SK-N-SH (cell line): ENCODE data around the gene PLAU. TPM values are rescaled to one million over a fixed set of nuclear protein-coding genes. Genes with fewer than 3 reads are reported as not detected.
"Not testable (repeated sequence)": the region's sequence is repeated elsewhere in the genome, so short reads cannot be mapped to it uniquely, and the experiment has no call there.

Experiments used
- CTCF ChIA-PET: fragments of 300-600, 350-600 bp; formaldehyde crosslinking; extraction: SDS; loops from one replicate; lab custom pipeline; 2021; lab: Yijun Ruan, JAX
- POLR2A ChIA-PET: fragments of 350-600 bp; sonication (Branson Sonifier 250); formaldehyde crosslinking; extraction: SDS; loops from one replicate; lab custom pipeline; 2020; ENCODE audit warnings: antibody characterized with exemption, inconsistent platforms; lab: Yijun Ruan, JAX
- DNase-seq: peaks from one replicate; pipeline ENCODE4 v3.0.0; 2012
- H2AFZ ChIP-seq: fragments of 200-600 bp; sonication (generic); 2 replicates; pipeline ENCODE4 v1.8.1; 2016; ENCODE audit warnings: antibody characterized with exemption, mild to moderate bottlenecking, low read depth
- H3F3A ChIP-seq: fragments of 200-600 bp; sonication (generic); replicated peaks from 2 replicates; pipeline ENCODE3; 2016; ENCODE audit warnings: antibody characterized with exemption, mild to moderate bottlenecking; ENCODE audit not compliant: insufficient read depth
- H3K27ac ChIP-seq, 2 experiments: fragments of 200-500 bp in 1 of 2; fragments of 200-600 bp in 1 of 2; sonication (Bioruptor generic) in 1 of 2; sonication (generic), shearing (Covaris generic) in 1 of 2; 2 replicates each; pipeline versions ENCODE4 v1.5.1 to v1.6.1; 2014 to 2016; ENCODE audit warnings: low read depth in 2 of 2, inconsistent platforms in 1 of 2, low read length in 1 of 2, mild to moderate bottlenecking in 1 of 2, mixed read lengths in 1 of 2
- H3K27me3 ChIP-seq: fragments of 200-600 bp; sonication (generic), shearing (Covaris generic); 2 replicates; pipeline ENCODE4 v1.6.1; 2016; ENCODE audit warnings: mixed run types; ENCODE audit not compliant: insufficient read depth
- H3K36me3 ChIP-seq, 2 experiments: fragments of 200-500 bp in 1 of 2; fragments of 200-600 bp in 1 of 2; sonication (Bioruptor generic) in 1 of 2; sonication (generic) in 1 of 2; replicated peaks in 1 of 2; 2 replicates each; pipeline versions ENCODE3 to v1.5.1; 2014 to 2016; ENCODE audit warnings: low read length in 1 of 2, mild to moderate bottlenecking in 1 of 2; ENCODE audit not compliant: insufficient read depth in 2 of 2, control insufficient read depth in 1 of 2
- H3K4me1 ChIP-seq, 2 experiments: fragments of 200-500 bp in 1 of 2; fragments of 200-600 bp in 1 of 2; sonication (Bioruptor generic) in 1 of 2; sonication (generic), shearing (Covaris generic) in 1 of 2; 2 replicates each; pipeline versions ENCODE4 v1.5.1 to v1.6.1; 2014 to 2016; ENCODE audit warnings: low read depth in 1 of 2, low read length in 1 of 2, mixed run types in 1 of 2; ENCODE audit not compliant: insufficient read depth in 2 of 2, control insufficient read depth in 1 of 2
- H3K4me2 ChIP-seq: fragments of 200-600 bp; sonication (generic), shearing (Covaris generic); 2 replicates; pipeline ENCODE4 v1.6.1; 2017; ENCODE audit warnings: mixed run types
- H3K4me3 ChIP-seq, 2 experiments: fragments of 200-500 bp in 1 of 2; fragments of 200-600 bp in 1 of 2; sonication (Bioruptor generic) in 1 of 2; sonication (generic), shearing (Covaris generic) in 1 of 2; 2 replicates each; pipeline versions ENCODE4 v1.5.1 to v1.8.1; 2014 to 2016; ENCODE audit warnings: low read depth in 2 of 2, inconsistent platforms in 1 of 2, low read length in 1 of 2, mild to moderate bottlenecking in 1 of 2, mixed read lengths in 1 of 2, moderate library complexity in 1 of 2
- H3K79me2 ChIP-seq: fragments of 200-600 bp; sonication (generic); 2 replicates; pipeline ENCODE4 v1.8.1; 2017; ENCODE audit warnings: mild to moderate bottlenecking; ENCODE audit not compliant: insufficient read depth
- H3K9ac ChIP-seq: fragments of 200-600 bp; sonication (generic); 2 replicates; pipeline ENCODE4 v1.6.1; 2017; ENCODE audit warnings: mixed run types
- H3K9me2 ChIP-seq: fragments of 200-600 bp; sonication (generic); 2 replicates; pipeline ENCODE4 v1.6.1; 2017; ENCODE audit warnings: mixed run types
- H3K9me3 ChIP-seq: fragments of 200-600 bp; sonication (generic); 2 replicates; pipeline ENCODE4 v1.6.1; 2017; ENCODE audit warnings: mixed run types, mild to moderate bottlenecking, moderate library complexity
- H4K20me1 ChIP-seq: fragments of 200-600 bp; sonication (generic); 2 replicates; pipeline ENCODE4 v1.6.1; 2017; ENCODE audit warnings: mild to moderate bottlenecking, mixed run types; ENCODE audit not compliant: insufficient read depth
- CHD2 ChIP-seq: fragments of 150-350 bp; IDR thresholded peaks from 2 replicates; pipeline ENCODE4 v1.6.1; 2018; ENCODE audit warnings: low read length; ENCODE audit not compliant: partially characterized antibody
- EZH2phosphoT487 ChIP-seq: fragments of 200-600 bp; sonication (generic); IDR thresholded peaks from 2 replicates; pipeline ENCODE4 v1.6.1; 2017; ENCODE audit warnings: low read depth, mixed run types, mild to moderate bottlenecking, antibody characterized with exemption, moderate library complexity, borderline replicate concordance
- JUND ChIP-seq: IDR thresholded peaks from 2 replicates; pipeline ENCODE4 v1.4.0; 2012
- MXI1 ChIP-seq: IDR thresholded peaks from 2 replicates; pipeline ENCODE4 v1.6.1; 2012; ENCODE audit warnings: mild to moderate bottlenecking, low read depth, low read length, improper control_type of control experiment
- NFIC ChIP-seq: IDR thresholded peaks from 2 replicates; pipeline ENCODE4 v1.4.0; 2012; ENCODE audit warnings: borderline replicate concordance
- RAD21 ChIP-seq: IDR thresholded peaks from 2 replicates; pipeline ENCODE4 v1.6.1; 2012; ENCODE audit warnings: mild to moderate bottlenecking, low read length
- RFX5 ChIP-seq: IDR thresholded peaks from 2 replicates; pipeline ENCODE4 v1.6.1; 2012; ENCODE audit warnings: mild to moderate bottlenecking, improper control_type of control experiment, low read length
- SIN3A ChIP-seq: IDR thresholded peaks from 2 replicates; pipeline ENCODE4 v1.6.1; 2012; ENCODE audit warnings: low read depth, mild to moderate bottlenecking, low read length, moderate library complexity, borderline replicate concordance
- TAF1 ChIP-seq: IDR thresholded peaks from 2 replicates; pipeline ENCODE4 v1.6.1; 2012; ENCODE audit warnings: low read depth, mild to moderate bottlenecking, low read length, moderate library complexity, borderline replicate concordance
- TCF12 ChIP-seq: IDR thresholded peaks from 2 replicates; pipeline ENCODE4 v1.4.0; 2012
- WGBS: methylation state at CpG from one replicate; pipeline ENCODE4 v1.1.6; 2017; ENCODE audit warnings: low lambda C conversion rate; 5-methylcytosine and 5-hydroxymethylcytosine counted together
- polyA plus RNA-seq, 3 experiments: library from polyadenylated mRNA; depleted of rRNA; stranded (reverse); fragments of >200 nt; gene quantifications; 2 replicates each; pipeline ENCODE4 v1.2.3, GENCODE V29; 2012
- TF ChIP-seq, protein P1 (sequence below): IDR thresholded peaks from 2 replicates; pipeline ENCODE4 v1.4.0; 2012; ENCODE audit warnings: low read depth, borderline replicate concordance
- TF ChIP-seq, protein P2 (sequence below): IDR thresholded peaks from 2 replicates; pipeline ENCODE4 v1.4.0; 2012; ENCODE audit warnings: low read depth
- TF ChIP-seq, protein P3 (sequence below): IDR thresholded peaks from 2 replicates; pipeline ENCODE4 v1.4.0; 2012; ENCODE audit warnings: low read depth, borderline replicate concordance
- TF ChIP-seq, protein P4 (sequence below): fragments of 200-600 bp; sonication (generic); IDR thresholded peaks from 2 replicates; pipeline ENCODE4 v1.6.1; 2017; ENCODE audit warnings: antibody characterized with exemption, mild to moderate bottlenecking, moderate library complexity

The PLAU gene
- polyA plus RNA-seq, 1 of the 3 experiments (the other 2 are of a cell fraction), result 200 TPM

DNA sequence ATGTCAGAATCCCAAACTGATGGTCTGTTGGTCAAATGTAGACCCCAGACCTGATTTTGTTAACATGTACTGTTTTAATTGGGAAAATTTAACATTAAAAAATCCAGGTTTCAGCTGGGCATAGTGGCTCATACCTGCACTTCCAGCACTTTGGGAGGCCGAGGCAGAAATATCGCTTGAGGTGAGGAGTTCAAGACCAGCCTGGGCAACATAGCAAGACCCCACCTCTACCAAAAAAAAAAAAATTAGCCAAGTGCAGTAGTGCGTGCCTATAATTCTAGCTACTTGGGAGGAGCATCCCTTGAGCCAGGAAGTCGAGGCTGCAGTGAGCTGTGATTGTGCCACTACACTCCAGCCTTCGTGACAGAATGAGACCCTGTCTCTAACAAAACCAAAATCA lies 20.7 kb upstream of the PLAU start (continued):
- TF ChIP-seq, protein P1, sequence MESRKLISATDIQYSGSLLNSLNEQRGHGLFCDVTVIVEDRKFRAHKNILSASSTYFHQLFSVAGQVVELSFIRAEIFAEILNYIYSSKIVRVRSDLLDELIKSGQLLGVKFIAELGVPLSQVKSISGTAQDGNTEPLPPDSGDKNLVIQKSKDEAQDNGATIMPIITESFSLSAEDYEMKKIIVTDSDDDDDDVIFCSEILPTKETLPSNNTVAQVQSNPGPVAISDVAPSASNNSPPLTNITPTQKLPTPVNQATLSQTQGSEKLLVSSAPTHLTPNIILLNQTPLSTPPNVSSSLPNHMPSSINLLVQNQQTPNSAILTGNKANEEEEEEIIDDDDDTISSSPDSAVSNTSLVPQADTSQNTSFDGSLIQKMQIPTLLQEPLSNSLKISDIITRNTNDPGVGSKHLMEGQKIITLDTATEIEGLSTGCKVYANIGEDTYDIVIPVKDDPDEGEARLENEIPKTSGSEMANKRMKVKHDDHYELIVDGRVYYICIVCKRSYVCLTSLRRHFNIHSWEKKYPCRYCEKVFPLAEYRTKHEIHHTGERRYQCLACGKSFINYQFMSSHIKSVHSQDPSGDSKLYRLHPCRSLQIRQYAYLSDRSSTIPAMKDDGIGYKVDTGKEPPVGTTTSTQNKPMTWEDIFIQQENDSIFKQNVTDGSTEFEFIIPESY, result no peak
- TF ChIP-seq, protein P2, sequence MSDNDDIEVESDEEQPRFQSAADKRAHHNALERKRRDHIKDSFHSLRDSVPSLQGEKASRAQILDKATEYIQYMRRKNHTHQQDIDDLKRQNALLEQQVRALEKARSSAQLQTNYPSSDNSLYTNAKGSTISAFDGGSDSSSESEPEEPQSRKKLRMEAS, result no peak
- no peak for TF ChIP-seq CHD2
- no peak for TF ChIP-seq JUND

DNA sequence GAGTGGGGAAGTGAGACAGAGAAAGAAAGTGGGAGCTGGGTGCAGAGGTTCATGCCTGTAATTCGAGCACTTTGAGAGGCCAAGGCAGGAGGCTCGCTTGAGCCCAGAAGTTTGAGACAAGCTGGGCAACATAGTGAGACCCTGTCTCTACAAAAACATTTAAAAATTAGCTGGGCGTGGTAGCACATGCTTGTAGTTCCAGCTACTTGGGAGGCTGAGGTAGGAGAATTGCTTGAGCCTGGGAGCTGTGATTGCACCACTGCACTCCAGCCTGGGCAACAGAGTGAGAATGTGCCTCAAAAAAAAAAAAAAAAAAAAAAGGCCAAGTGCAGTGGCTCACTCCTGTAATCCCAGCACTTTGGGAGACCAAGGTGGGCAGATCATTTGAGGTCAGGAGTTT lies 20.1 kb upstream of the PLAU start:
- not testable (repeated sequence) for H2AFZ ChIP-seq, H3K4me2 ChIP-seq
- CTCF ChIA-PET, result interaction anchor here (0.8 to 37.3 kb wide), 7 partner anchors 11 to 213 kb away, joined by 3 to 753 read pairs (median 46); partner anchors contain the start of gene PLAU

GRCh38 chr10:73891540-73891939 lies 19.4 kb upstream of the PLAU start:
- peaks cover 38% of the 10 kb centered on the region for H3F3A ChIP-seq
- no peak overlapping the region for H3K27ac ChIP-seq
- H2AFZ ChIP-seq, result no peak overlapping the region
- no peaks in the 10 kb centered on the region for H3K9me2 ChIP-seq
- 87% methylated on average over 5 of the region's 5 CpGs for WGBS
- H3K4me3 ChIP-seq, result no peak overlapping the region
- peaks cover 19 to 26% of the 10 kb centered on the region in 2 experiments; a peak in 3 of 4 replicates for H3K4me1 ChIP-seq
- H3K79me2 ChIP-seq, result no peaks in the 10 kb centered on the region
- H3K27me3 ChIP-seq, result no peaks in the 10 kb centered on the region
- H4K20me1 ChIP-seq, result no peaks in the 10 kb centered on the region
- H3K36me3 ChIP-seq, result no peaks in the 10 kb centered on the region
- ChIA-PET POLR2A (no interaction called here), CTCF (interaction anchor here (0.8 to 37.3 kb wide), 6 partner anchors 11 to 212 kb away, joined by 3 to 753 read pairs (median 74); no protein-coding TSS in a partner anchor)
- no peak for DNase-seq
- no peaks in the 10 kb centered on the region for H3K9me3 ChIP-seq
- no peak overlapping the region for H3K9ac ChIP-seq
- TF ChIP-seq NFIC, result no peak
- H3K4me2 ChIP-seq, result no peak overlapping the region

More for the DNA sequence above, 20.1 kb upstream of the PLAU start:
- H4K20me1 ChIP-seq, H3K36me3 ChIP-seq, H3K27me3 ChIP-seq, H3K4me3 ChIP-seq, H3K9me2 ChIP-seq, DNase-seq, H3K79me2 ChIP-seq, H3K9me3 ChIP-seq, H3K9ac ChIP-seq, H3K27ac ChIP-seq, POLR2A ChIA-PET: not testable (repeated sequence)
- peaks cover 42% of the 10 kb centered on the region for H3F3A ChIP-seq
- 76% methylated on average over 3 of the region's 3 CpGs for WGBS
- peaks cover 22 to 31% of the 10 kb centered on the region in 2 experiments; a peak in 3 of 4 replicates for H3K4me1 ChIP-seq

GRCh38 chr10:73892310-73893030 lies 18.5 kb upstream of the PLAU start:
- no peak for DNase-seq
- Histone ChIP-seq H3K79me2 (no peaks in the 10 kb centered on the region), H3K4me3 (no peak overlapping the region), H3K4me2 (no peak overlapping the region), H3K27me3 (no peaks in the 10 kb centered on the region), H3K9me3 (no peaks in the 10 kb centered on the region), H3K9me2 (no peaks in the 10 kb centered on the region), H2AFZ (no peak overlapping the region), H3K4me1 (peaks cover 11 to 17% of the 10 kb centered on the region in 2 experiments; a peak in 3 of 4 replicates), H3K9ac (no peak overlapping the region), H4K20me1 (no peaks in the 10 kb centered on the region), H3K36me3 (no peaks in the 10 kb centered on the region), H3F3A (peaks cover 29% of the 10 kb centered on the region), H3K27ac (no peak overlapping the region)
- ChIA-PET CTCF (interaction anchor here (2.5 to 26.9 kb wide), 3 partner anchors 12 to 188 kb away, joined by 15 to 472 read pairs (median 102); no protein-coding TSS in a partner anchor), POLR2A (no interaction called here)
- WGBS, result 74% methylated on average over 10 of the region's 10 CpGs
- TF ChIP-seq EZH2phosphoT487 (no peak), RFX5 (no peak), CHD2 (no peak), RAD21 (no peak), SIN3A (no peak), TCF12 (no peak), MXI1 (no peak), TAF1 (no peak)
- TF ChIP-seq, protein P3, sequence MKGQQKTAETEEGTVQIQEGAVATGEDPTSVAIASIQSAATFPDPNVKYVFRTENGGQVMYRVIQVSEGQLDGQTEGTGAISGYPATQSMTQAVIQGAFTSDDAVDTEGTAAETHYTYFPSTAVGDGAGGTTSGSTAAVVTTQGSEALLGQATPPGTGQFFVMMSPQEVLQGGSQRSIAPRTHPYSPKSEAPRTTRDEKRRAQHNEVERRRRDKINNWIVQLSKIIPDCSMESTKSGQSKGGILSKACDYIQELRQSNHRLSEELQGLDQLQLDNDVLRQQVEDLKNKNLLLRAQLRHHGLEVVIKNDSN, result no peak
- TF ChIP-seq, protein P4, sequence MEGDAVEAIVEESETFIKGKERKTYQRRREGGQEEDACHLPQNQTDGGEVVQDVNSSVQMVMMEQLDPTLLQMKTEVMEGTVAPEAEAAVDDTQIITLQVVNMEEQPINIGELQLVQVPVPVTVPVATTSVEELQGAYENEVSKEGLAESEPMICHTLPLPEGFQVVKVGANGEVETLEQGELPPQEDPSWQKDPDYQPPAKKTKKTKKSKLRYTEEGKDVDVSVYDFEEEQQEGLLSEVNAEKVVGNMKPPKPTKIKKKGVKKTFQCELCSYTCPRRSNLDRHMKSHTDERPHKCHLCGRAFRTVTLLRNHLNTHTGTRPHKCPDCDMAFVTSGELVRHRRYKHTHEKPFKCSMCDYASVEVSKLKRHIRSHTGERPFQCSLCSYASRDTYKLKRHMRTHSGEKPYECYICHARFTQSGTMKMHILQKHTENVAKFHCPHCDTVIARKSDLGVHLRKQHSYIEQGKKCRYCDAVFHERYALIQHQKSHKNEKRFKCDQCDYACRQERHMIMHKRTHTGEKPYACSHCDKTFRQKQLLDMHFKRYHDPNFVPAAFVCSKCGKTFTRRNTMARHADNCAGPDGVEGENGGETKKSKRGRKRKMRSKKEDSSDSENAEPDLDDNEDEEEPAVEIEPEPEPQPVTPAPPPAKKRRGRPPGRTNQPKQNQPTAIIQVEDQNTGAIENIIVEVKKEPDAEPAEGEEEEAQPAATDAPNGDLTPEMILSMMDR, result no peak
